Measurements from ENCODE around the gene RANBP3.

RANBP3 gene

GRCh38 chr19:5953030-5953589 is 24.8 kb downstream of the RANBP3 start:
- DNase-seq (ENCODE audit: low read depth in 2 of 3, low spot score in 2 of 3), result no peak

GRCh38 chr19:5952193-5953029 is 25.5 kb downstream of the RANBP3 start:
- no peak for DNase-seq (ENCODE audit: low read depth in 2 of 3, low spot score in 2 of 3)

GRCh38 chr19:5951338-5951861 is 26.5 kb downstream of the RANBP3 start:
- no peak for DNase-seq (ENCODE audit: low read depth in 2 of 3, low spot score in 2 of 3)

- DNase-seq (ENCODE audit: low read depth in 2 of 3, low spot score in 2 of 3), result no peak
Observed at GRCh38 chr19:5950741-5951140, 27.2 kb downstream of the RANBP3 start.

GRCh38 chr19:5949792-5950305 is 28.1 kb downstream of the RANBP3 start:
- DNase-seq (ENCODE audit: low read depth in 2 of 3, low spot score in 2 of 3), result no peak

GRCh38 chr19:5948752-5949564 is 29.0 kb downstream of the RANBP3 start:
- no peak for DNase-seq (ENCODE audit: low read depth in 2 of 3, low spot score in 2 of 3)

GRCh38 chr19:5947435-5947834 is 30.5 kb downstream of the RANBP3 start:
- DNase-seq (ENCODE audit: low read depth in 2 of 3, low spot score in 2 of 3), result no peak

GRCh38 chr19:5943623-5944022 is 34.3 kb downstream of the RANBP3 start:
- no peak for DNase-seq (ENCODE audit: low read depth in 2 of 3, low spot score in 2 of 3)

GRCh38 chr19:5943045-5943444 is 34.9 kb downstream of the RANBP3 start:
- DNase-seq (ENCODE audit: low read depth in 2 of 3, low spot score in 2 of 3), result no peak

- DNase-seq (ENCODE audit: low read depth in 2 of 3, low spot score in 2 of 3), result no peak
Observed at GRCh38 chr19:5941673-5942072, 36.3 kb downstream of the RANBP3 start.

GRCh38 chr19:5940260-5941208 is 37.4 kb downstream of the RANBP3 start:
- DNase-seq (ENCODE audit: low read depth in 2 of 3, low spot score in 2 of 3), result no peak

- DNase-seq (ENCODE audit: low read depth in 2 of 3, low spot score in 2 of 3), result no peak
Observed at GRCh38 chr19:5937550-5937949, 40.4 kb downstream of the RANBP3 start.

GRCh38 chr19:5936292-5936592 is 41.7 kb downstream of the RANBP3 start:
- no peak for DNase-seq (ENCODE audit: low read depth in 2 of 3, low spot score in 2 of 3)

GRCh38 chr19:5935473-5936291 is 42.3 kb downstream of the RANBP3 start:
- no peak for DNase-seq (ENCODE audit: low read depth in 2 of 3, low spot score in 2 of 3)

GRCh38 chr19:5934774-5935472 is 43.0 kb downstream of the RANBP3 start:
- DNase-seq (ENCODE audit: low read depth in 2 of 3, low spot score in 2 of 3), result no peak

GRCh38 chr19:5934069-5934401 is 43.9 kb downstream of the RANBP3 start:
- DNase-seq (ENCODE audit: low read depth in 2 of 3, low spot score in 2 of 3), result no peak

GRCh38 chr19:5933391-5934068 is 44.4 kb downstream of the RANBP3 start:
- no peak for DNase-seq (ENCODE audit: low read depth in 2 of 3, low spot score in 2 of 3)

- DNase-seq (ENCODE audit: low read depth in 2 of 3, low spot score in 2 of 3), result no peak
Observed at GRCh38 chr19:5932609-5933262, 45.2 kb downstream of the RANBP3 start.

Data from activated CD8-positive, alpha-beta memory T cell treated with anti-CD3 and anti-CD28 coated beads for 48 hours (primary cell).